ENCODE data around the gene BCAS3.

Gene BCAS3

GRCh38 chr17:61054436-61054835, 376.8 kb downstream of the BCAS3 start:
- TF ChIP-seq CSRNP3 (CRISPR knock-in tag; IDR thresholded peaks at IDR 0.05): no peak
- no peak for TF ChIP-seq PPARA (CRISPR knock-in tag; IDR thresholded peaks at IDR 0.05; ENCODE audit: borderline replicate concordance)
- TF ChIP-seq ZFP30 (CRISPR knock-in tag; IDR thresholded peaks at IDR 0.05): no peak
- TF ChIP-seq GLIS3 (CRISPR knock-in tag; IDR thresholded peaks at IDR 0.05): no peak
- TF ChIP-seq ZNF565 (CRISPR knock-in tag; conservative IDR thresholded peaks at IDR 0.05; ENCODE audit: low read depth): no peak
- TF ChIP-seq CREB5 (CRISPR knock-in tag; IDR thresholded peaks at IDR 0.05; ENCODE audit: low read depth): no peak
- no peak for TF ChIP-seq TOX (CRISPR knock-in tag; IDR thresholded peaks at IDR 0.05; ENCODE audit: borderline replicate concordance)
- no peak for TF ChIP-seq CSDC2 (CRISPR knock-in tag; IDR thresholded peaks at IDR 0.05)
- TF ChIP-seq ZNF8 (CRISPR knock-in tag; IDR thresholded peaks at IDR 0.05): no peak
- TF ChIP-seq ISL1 (CRISPR knock-in tag; IDR thresholded peaks at IDR 0.05): no peak
- no peak for TF ChIP-seq TSHZ2 (CRISPR knock-in tag; IDR thresholded peaks at IDR 0.05)
- TF ChIP-seq BACH2 (CRISPR knock-in tag; IDR thresholded peaks at IDR 0.05; ENCODE audit: borderline replicate concordance): no peak
- TF ChIP-seq TCF4 (CRISPR knock-in tag; IDR thresholded peaks at IDR 0.05; ENCODE audit: borderline replicate concordance): no peak
- TF ChIP-seq RARB (CRISPR knock-in tag; IDR thresholded peaks at IDR 0.05): no peak
- no peak for ATAC-seq

- no peak for TF ChIP-seq CSDC2 (CRISPR knock-in tag; IDR thresholded peaks at IDR 0.05)
- TF ChIP-seq TCF4 (CRISPR knock-in tag; IDR thresholded peaks at IDR 0.05; ENCODE audit: borderline replicate concordance): no peak
- no peak for TF ChIP-seq ZNF8 (CRISPR knock-in tag; IDR thresholded peaks at IDR 0.05)
- no peak for TF ChIP-seq SNAI2 (CRISPR knock-in tag; IDR thresholded peaks at IDR 0.05)
- TF ChIP-seq ZFP30 (CRISPR knock-in tag; IDR thresholded peaks at IDR 0.05): no peak
- no peak for TF ChIP-seq ISL1 (CRISPR knock-in tag; IDR thresholded peaks at IDR 0.05)
- TF ChIP-seq ZC3H10 (CRISPR knock-in tag; IDR thresholded peaks at IDR 0.05): no peak
- TF ChIP-seq PPARA (CRISPR knock-in tag; IDR thresholded peaks at IDR 0.05; ENCODE audit: borderline replicate concordance): no peak
- no peak for TF ChIP-seq BACH2 (CRISPR knock-in tag; IDR thresholded peaks at IDR 0.05; ENCODE audit: borderline replicate concordance)
- TF ChIP-seq ZNF565 (CRISPR knock-in tag; conservative IDR thresholded peaks at IDR 0.05; ENCODE audit: low read depth): no peak
- no peak for TF ChIP-seq PATZ1 (CRISPR knock-in tag; IDR thresholded peaks at IDR 0.05; ENCODE audit: borderline replicate concordance)
- TF ChIP-seq ESRRG (CRISPR knock-in tag; IDR thresholded peaks at IDR 0.05): no peak
- no peak for TF ChIP-seq CREB5 (CRISPR knock-in tag; IDR thresholded peaks at IDR 0.05; ENCODE audit: low read depth)
- no peak for TF ChIP-seq OSR1 (CRISPR knock-in tag; IDR thresholded peaks at IDR 0.05)
- TF ChIP-seq TSHZ2 (CRISPR knock-in tag; IDR thresholded peaks at IDR 0.05): no peak
- TF ChIP-seq TOX (CRISPR knock-in tag; IDR thresholded peaks at IDR 0.05; ENCODE audit: borderline replicate concordance): no peak
- no peak for TF ChIP-seq RARB (CRISPR knock-in tag; IDR thresholded peaks at IDR 0.05)
- no peak for ATAC-seq
These were observed 379.6 kb downstream of the BCAS3 start for GRCh38 chr17:61057257-61057656.
